Keratinocyte (primary cell): ENCODE results near the gene MYF5. TPM values are rescaled to one million over a fixed set of nuclear protein-coding genes. Genes with fewer than 3 reads are reported as not detected.

Experiments
- DNase-seq: peaks from one replicate; pipeline ENCODE4 v3.0.0-alpha.2; 2011; ENCODE audit warnings: low read depth, missing footprints, low spot score
- FAIRE-seq: peaks from 2 replicates; lab custom pipeline; 2011; peaks lifted over from hg19 to GRCh38; lab: Jason Lieb, UNC
- H2AFZ ChIP-seq: 2 replicates; pipeline ENCODE4 v1.6.0; 2012; ENCODE audit warnings: low read length, control low read depth, inconsistent platforms; ENCODE audit not compliant: control insufficient read depth
- H3K27ac ChIP-seq: 2 replicates; pipeline ENCODE4 v1.5.1; 2011; ENCODE audit warnings: low read length; ENCODE audit not compliant: control insufficient read depth, insufficient read depth
- H3K27me3 ChIP-seq: 3 replicates; pipeline ENCODE4 v1.6.0; 2011; ENCODE audit warnings: low read length; ENCODE audit not compliant: control insufficient read depth, insufficient read depth; ENCODE audit errors: extremely low read depth
- H3K36me3 ChIP-seq, 2 experiments: 2 replicates in 1 of 2; 3 replicates in 1 of 2; pipeline ENCODE4 v1.5.1; 2011; ENCODE audit warnings: low read length in 2 of 2, mild to moderate bottlenecking in 1 of 2; ENCODE audit not compliant: control insufficient read depth in 2 of 2, insufficient read depth in 2 of 2; ENCODE audit errors: extremely low read depth in 1 of 2
- H3K4me1 ChIP-seq: 3 replicates; pipeline ENCODE4 v1.5.1; 2011; ENCODE audit warnings: low read length; ENCODE audit not compliant: control insufficient read depth, insufficient read depth; ENCODE audit errors: extremely low read depth
- H3K4me2 ChIP-seq: 3 replicates; pipeline ENCODE4 v1.6.0; 2011; ENCODE audit warnings: low read depth, low read length; ENCODE audit not compliant: control insufficient read depth, insufficient read depth; ENCODE audit errors: extremely low read depth
- H3K4me3 ChIP-seq, 3 experiments: fragments of 200-600 bp in 1 of 3; sonication (generic) in 1 of 3; 2 replicates in 2 of 3; 3 replicates in 1 of 3; pipeline ENCODE4 v1.5.1; 2011 to 2016; ENCODE audit warnings: low read length in 3 of 3, mild to moderate bottlenecking in 3 of 3, control low read depth in 2 of 3, inconsistent platforms in 1 of 3, low read depth in 1 of 3, mixed read lengths in 1 of 3, mixed run types in 1 of 3, moderate library complexity in 1 of 3; ENCODE audit not compliant: control insufficient read depth in 2 of 3, insufficient read depth in 2 of 3; ENCODE audit errors: extremely low read depth in 1 of 3
- H3K79me2 ChIP-seq: 2 replicates; pipeline ENCODE4 v1.6.0; 2012; ENCODE audit warnings: low read length; ENCODE audit not compliant: control insufficient read depth, insufficient read depth
- H3K9ac ChIP-seq: 3 replicates; pipeline ENCODE4 v1.6.0; 2011; ENCODE audit warnings: low read length; ENCODE audit not compliant: control insufficient read depth, insufficient read depth; ENCODE audit errors: extremely low read depth
- H3K9me1 ChIP-seq: 3 replicates; pipeline ENCODE4 v1.6.0; 2011; ENCODE audit warnings: low read length; ENCODE audit not compliant: control insufficient read depth, insufficient read depth; ENCODE audit errors: extremely low read depth
- H3K9me3 ChIP-seq: 2 replicates; pipeline ENCODE4 v1.5.1; 2012; ENCODE audit warnings: low read depth, low read length; ENCODE audit not compliant: control insufficient read depth
- H4K20me1 ChIP-seq: 3 replicates; pipeline ENCODE4 v1.6.0; 2011; ENCODE audit warnings: low read length; ENCODE audit not compliant: control insufficient read depth, insufficient read depth; ENCODE audit errors: extremely low read depth
- EZH2 ChIP-seq: IDR thresholded peaks from one replicate; pipeline ENCODE4 v1.6.1; 2012; ENCODE audit warnings: inconsistent platforms, mild to moderate bottlenecking, low read length, moderate library complexity
- dilution Hi-C: fragments of 300-500 bp; cut with MboI; formaldehyde crosslinking; loops from one replicate; pipeline ENCODE4 v1.7.0; 2020; ENCODE audit warnings: low sequenced_read_pairs; ENCODE audit not compliant: extremely low pct_ligation_motif_present
- polyA plus RNA-seq, 5 experiments: library from polyadenylated mRNA; depleted of rRNA in 3 of 5; stranded (reverse) in 3 of 5; stranded (forward) in 1 of 5; unstranded in 1 of 5; fragments of >200 nt; gene quantifications; 1 replicate in 1 of 5; 2 replicates in 3 of 5; 3 replicates in 1 of 5; pipeline versions ENCODE4 v1.2.1 to v1.2.3, GENCODE V29; 2011 to 2012; ENCODE audit warnings: missing spikeins in 2 of 5, low read depth in 1 of 5, low replicate concordance in 1 of 5
- TF ChIP-seq, protein P1 (sequence below), 3 experiments: IDR thresholded peaks in 1 of 3; conservative IDR thresholded peaks in 1 of 3; optimal IDR thresholded peaks in 1 of 3; 2 replicates in 2 of 3; 3 replicates in 1 of 3; pipeline versions ENCODE3 to v1.5.1; 2011; ENCODE audit warnings: low read length in 3 of 3, mild to moderate bottlenecking in 3 of 3, moderate library complexity in 2 of 3, control low read depth in 1 of 3, inconsistent platforms in 1 of 3; ENCODE audit not compliant: insufficient read depth in 2 of 3; ENCODE audit errors: extremely low read depth in 1 of 3

The MYF5 gene
- polyA plus RNA-seq, 1 donor (not counting 4 experiments of a cell fraction or from before 2014, with no cell fraction given): not detected

DNA sequence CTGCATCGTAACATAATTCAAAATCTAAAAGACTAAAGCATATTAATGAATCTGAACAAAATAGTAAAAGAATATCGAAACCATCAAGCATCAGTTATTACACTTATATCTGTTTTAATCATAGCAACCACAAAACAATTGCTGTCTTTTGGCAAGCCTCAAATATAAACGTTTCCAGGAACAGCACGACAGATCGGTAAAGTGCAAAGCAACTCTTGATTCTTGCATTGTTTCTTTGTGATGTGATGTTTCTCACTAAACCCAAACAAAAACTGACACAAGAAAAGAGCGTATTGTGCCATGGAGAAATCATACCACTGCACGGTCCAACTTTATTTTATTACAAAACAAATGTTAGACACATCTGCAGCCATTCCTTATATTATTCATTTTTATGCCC lies 18.5 kb upstream of the MYF5 start:
- Histone ChIP-seq H3K4me2 (no peak overlapping the region), H3K9me3 (no peaks in the 10 kb centered on the region), H3K9ac (no peak overlapping the region), H3K27ac (no peak overlapping the region), H3K36me3 (no peaks in the 10 kb centered on the region), H3K4me3 (no peak overlapping the region), H3K79me2 (no peaks in the 10 kb centered on the region), H3K4me1 (peaks cover 7% of the 10 kb centered on the region), H4K20me1 (no peaks in the 10 kb centered on the region), H3K9me1 (no peaks in the 10 kb centered on the region), H2AFZ (no peak overlapping the region), H3K27me3 (no peaks in the 10 kb centered on the region)
- dilution Hi-C loops: no loop called here
- TF ChIP-seq, protein P1, sequence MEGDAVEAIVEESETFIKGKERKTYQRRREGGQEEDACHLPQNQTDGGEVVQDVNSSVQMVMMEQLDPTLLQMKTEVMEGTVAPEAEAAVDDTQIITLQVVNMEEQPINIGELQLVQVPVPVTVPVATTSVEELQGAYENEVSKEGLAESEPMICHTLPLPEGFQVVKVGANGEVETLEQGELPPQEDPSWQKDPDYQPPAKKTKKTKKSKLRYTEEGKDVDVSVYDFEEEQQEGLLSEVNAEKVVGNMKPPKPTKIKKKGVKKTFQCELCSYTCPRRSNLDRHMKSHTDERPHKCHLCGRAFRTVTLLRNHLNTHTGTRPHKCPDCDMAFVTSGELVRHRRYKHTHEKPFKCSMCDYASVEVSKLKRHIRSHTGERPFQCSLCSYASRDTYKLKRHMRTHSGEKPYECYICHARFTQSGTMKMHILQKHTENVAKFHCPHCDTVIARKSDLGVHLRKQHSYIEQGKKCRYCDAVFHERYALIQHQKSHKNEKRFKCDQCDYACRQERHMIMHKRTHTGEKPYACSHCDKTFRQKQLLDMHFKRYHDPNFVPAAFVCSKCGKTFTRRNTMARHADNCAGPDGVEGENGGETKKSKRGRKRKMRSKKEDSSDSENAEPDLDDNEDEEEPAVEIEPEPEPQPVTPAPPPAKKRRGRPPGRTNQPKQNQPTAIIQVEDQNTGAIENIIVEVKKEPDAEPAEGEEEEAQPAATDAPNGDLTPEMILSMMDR (optimal IDR thresholded peaks at IDR 0.05 in 1 of 3, IDR thresholded peaks at IDR 0.05 in 1 of 3, conservative IDR thresholded peaks at IDR 0.05 in 1 of 3; ENCODE audit: extremely low read depth in 1 of 3, insufficient read depth in 2 of 3, low read length in 3 of 3): no peak
- TF ChIP-seq EZH2: no peak
- FAIRE-seq: no peak
- no peak for DNase-seq

DNA sequence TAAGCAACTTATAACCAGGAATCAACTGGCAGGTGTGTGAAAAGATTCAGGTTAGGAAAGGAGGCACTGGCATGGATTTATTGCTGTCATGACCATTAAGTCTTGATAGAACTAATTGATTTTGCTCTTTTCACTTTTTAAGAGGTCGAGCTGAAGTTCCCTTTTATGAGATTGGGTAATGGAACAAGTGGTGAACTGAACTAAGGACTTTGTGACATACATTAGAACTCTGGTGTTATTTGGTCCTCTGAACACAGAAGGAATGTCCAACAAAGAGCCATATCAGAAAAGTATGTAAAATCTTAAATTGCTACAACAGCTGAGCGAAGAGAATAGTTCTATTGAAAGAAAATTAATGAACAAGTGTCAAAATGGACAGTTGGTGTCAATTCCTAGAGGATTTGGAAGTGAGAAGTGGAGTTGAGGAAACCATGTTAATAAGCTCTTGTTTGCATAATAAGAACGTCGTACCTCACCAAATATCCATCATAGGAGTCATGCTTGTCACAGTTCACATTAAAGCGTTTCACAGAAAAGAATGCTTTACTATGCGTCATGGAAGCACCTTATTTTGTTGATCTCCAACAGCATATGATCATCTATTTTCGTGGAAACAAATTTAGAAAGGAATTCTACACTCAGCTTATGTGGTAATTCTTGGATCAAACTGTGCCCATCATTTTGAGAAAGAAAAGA lies 17.7 kb upstream of the MYF5 start:
- TF ChIP-seq, protein P1 (optimal IDR thresholded peaks at IDR 0.05 in 1 of 3, IDR thresholded peaks at IDR 0.05 in 1 of 3, conservative IDR thresholded peaks at IDR 0.05 in 1 of 3; ENCODE audit: extremely low read depth in 1 of 3, insufficient read depth in 2 of 3, low read length in 3 of 3): no peak
- no peak for TF ChIP-seq EZH2
- dilution Hi-C loops: no loop called here
- no peak overlapping the region for H3K4me3 ChIP-seq
- no peak overlapping the region for H3K4me2 ChIP-seq
- no peaks in the 10 kb centered on the region for H3K9me3 ChIP-seq
- DNase-seq (no peak), FAIRE-seq (no peak)
- H3K27me3 ChIP-seq: no peaks in the 10 kb centered on the region
- no peaks in the 10 kb centered on the region for H3K9me1 ChIP-seq
- no peak overlapping the region for H2AFZ ChIP-seq
- peaks cover 9% of the 10 kb centered on the region for H3K4me1 ChIP-seq
- no peaks in the 10 kb centered on the region for H3K36me3 ChIP-seq
- H4K20me1 ChIP-seq: no peaks in the 10 kb centered on the region
- no peaks in the 10 kb centered on the region for H3K79me2 ChIP-seq
- H3K27ac ChIP-seq: no peak overlapping the region
- H3K9ac ChIP-seq: no peak overlapping the region
